Fibroblast of pulmonary artery (primary cell): Measurements from ENCODE around the gene TBXAS1.

Experiments
- DNase-seq: peaks from one replicate; pipeline ENCODE4 v3.0.0-alpha.2; 2010; ENCODE audit warnings: low read depth
- H3K4me3 ChIP-seq: replicated peaks from 2 replicates; pipeline ENCODE4 v1.5.1; 2011; ENCODE audit warnings: low read depth, mild to moderate bottlenecking, control low read depth, low read length, moderate library complexity
- CTCF ChIP-seq: IDR thresholded peaks from 2 replicates; pipeline ENCODE4 v1.5.1; 2011; ENCODE audit warnings: mild to moderate bottlenecking, control low read depth, low read length, inconsistent platforms; ENCODE audit errors: missing control alignments

The TBXAS1 gene

GRCh38 chr7:140019606-140020005 lies 190.5 kb downstream of the TBXAS1 start:
- no peak for TF ChIP-seq CTCF
- no peak overlapping the region for H3K4me3 ChIP-seq
- DNase-seq = no peak

- TF ChIP-seq CTCF = no peak
- no peak overlapping the region for H3K4me3 ChIP-seq
- no peak for DNase-seq
These were observed 192.5 kb downstream of the TBXAS1 start for GRCh38 chr7:140021603-140022002.

- peak; percentile 17 for DNase-seq
- no peak for TF ChIP-seq CTCF
- H3K4me3 ChIP-seq = no peak overlapping the region
These were observed 193.6 kb downstream of the TBXAS1 start for GRCh38 chr7:140022582-140023211.

GRCh38 chr7:140023728-140024127 lies 194.7 kb downstream of the TBXAS1 start:
- H3K4me3 ChIP-seq = no peak overlapping the region
- DNase-seq = no peak
- TF ChIP-seq CTCF = no peak

- DNase-seq = no peak
- no peak overlapping the region for H3K4me3 ChIP-seq
- TF ChIP-seq CTCF = no peak
These were observed 195.5 kb downstream of the TBXAS1 start for GRCh38 chr7:140024585-140024984.

- no peak for DNase-seq
- no peak for TF ChIP-seq CTCF
- no peak overlapping the region for H3K4me3 ChIP-seq
These were observed 196.2 kb downstream of the TBXAS1 start for GRCh38 chr7:140025241-140025640.

GRCh38 chr7:140025814-140026433 lies 196.9 kb downstream of the TBXAS1 start:
- no peak for DNase-seq
- no peak for TF ChIP-seq CTCF
- H3K4me3 ChIP-seq = no peak overlapping the region
